HEK293 (cell line): ENCODE measurements around the gene STIP1.

ENCODE experiments used
- CTCF ChIA-PET: fragments of 350-600 bp; formaldehyde crosslinking; extraction: SDS; loops from one replicate; lab custom pipeline; 2021; ENCODE audit warnings: antibody characterized with exemption; lab: Yijun Ruan, JAX
- POLR2A ChIA-PET: fragments of 300-600 bp; formaldehyde crosslinking; extraction: SDS; loops from one replicate; lab custom pipeline; 2020; ENCODE audit warnings: antibody characterized with exemption, inconsistent platforms; lab: Yijun Ruan, JAX
- H3K27ac ChIP-seq: fragments of 200-500 bp; sonication (Bioruptor generic); 2 replicates; pipeline ENCODE4 v1.5.1; 2014; ENCODE audit warnings: low read depth, low read length, control low read depth, inconsistent platforms; ENCODE audit errors: extremely low read depth
- H3K36me3 ChIP-seq, 2 experiments: fragments of 200-500 bp in 1 of 2; sonication (Bioruptor generic) in 1 of 2; 1 replicate in 1 of 2; 2 replicates in 1 of 2; pipeline ENCODE4 v1.5.1; 2014 to 2017; ENCODE audit warnings: inconsistent platforms in 2 of 2, low read length in 2 of 2; ENCODE audit not compliant: control insufficient read depth in 2 of 2, insufficient read depth in 1 of 2
- H3K4me1 ChIP-seq: fragments of 200-500 bp; sonication (Bioruptor generic); 2 replicates; pipeline ENCODE4 v1.5.1; 2014; ENCODE audit warnings: mild to moderate bottlenecking, low read length, inconsistent platforms; ENCODE audit not compliant: control insufficient read depth, insufficient read depth
- H3K4me3 ChIP-seq: 2 replicates; pipeline ENCODE4 v1.5.1; 2011; ENCODE audit warnings: low read depth, mild to moderate bottlenecking, control low read depth, low read length, moderate library complexity
- H3K9me3 ChIP-seq: fragments of 200-500 bp; sonication (Bioruptor generic); 2 replicates; pipeline ENCODE4 v1.5.1; 2014; ENCODE audit warnings: low read depth, low read length, inconsistent platforms; ENCODE audit not compliant: control insufficient read depth, insufficient read depth
- FEZF1 ChIP-seq: fragments of 450-650 bp; formaldehyde crosslinking; IDR thresholded peaks from 2 replicates; pipeline ENCODE4 v1.5.1; 2016; ENCODE audit warnings: missing biosample characterization, missing genetic modification characterization
- GLIS1 ChIP-seq: fragments of 450-650 bp; formaldehyde crosslinking; IDR thresholded peaks from 2 replicates; pipeline ENCODE4 v1.5.1; 2016; ENCODE audit warnings: missing biosample characterization, missing genetic modification characterization
- GLIS2 ChIP-seq: fragments of 450-650 bp; formaldehyde crosslinking; IDR thresholded peaks from 2 replicates; pipeline ENCODE4 v1.5.1; 2016; ENCODE audit warnings: missing biosample characterization, missing genetic modification characterization
- KLF1 ChIP-seq: fragments of 450-650 bp; formaldehyde crosslinking; IDR thresholded peaks from 2 replicates; pipeline ENCODE4 v1.5.1; 2016; ENCODE audit warnings: missing biosample characterization, missing genetic modification characterization
- MZF1 ChIP-seq: fragments of 450-650 bp; formaldehyde crosslinking; IDR thresholded peaks from 2 replicates; pipeline ENCODE4 v1.5.1; 2017; ENCODE audit warnings: missing biosample characterization, missing genetic modification characterization, borderline replicate concordance
- PATZ1 ChIP-seq: fragments of 450-650 bp; formaldehyde crosslinking; IDR thresholded peaks from 2 replicates; pipeline ENCODE4 v1.5.1; 2016; ENCODE audit warnings: missing biosample characterization, missing genetic modification characterization
- SALL2 ChIP-seq: fragments of 450-650 bp; formaldehyde crosslinking; IDR thresholded peaks from 2 replicates; pipeline ENCODE4 v1.5.0; 2017; ENCODE audit warnings: missing biosample characterization, mild to moderate bottlenecking, missing genetic modification characterization, borderline replicate concordance
- SCRT1 ChIP-seq: fragments of 450-650 bp; formaldehyde crosslinking; IDR thresholded peaks from 2 replicates; pipeline ENCODE4 v1.5.1; 2016; ENCODE audit warnings: missing biosample characterization, missing genetic modification characterization, borderline replicate concordance
- SP2 ChIP-seq: fragments of 450-650 bp; formaldehyde crosslinking; IDR thresholded peaks from 2 replicates; pipeline ENCODE4 v1.5.1; 2016; ENCODE audit warnings: missing biosample characterization, missing genetic modification characterization
- SP3 ChIP-seq: fragments of 450-650 bp; formaldehyde crosslinking; IDR thresholded peaks from 2 replicates; pipeline ENCODE4 v1.5.1; 2016; ENCODE audit warnings: missing biosample characterization, missing genetic modification characterization
- ZBTB26 ChIP-seq: fragments of 450-650 bp; formaldehyde crosslinking; optimal IDR thresholded peaks from 2 replicates; pipeline ENCODE3; 2016; ENCODE audit warnings: missing biosample characterization, mild to moderate bottlenecking, missing genetic modification characterization
- ZBTB8A ChIP-seq: fragments of 450-650 bp; formaldehyde crosslinking; IDR thresholded peaks from 2 replicates; pipeline ENCODE4 v1.5.1; 2016; ENCODE audit warnings: missing biosample characterization, missing genetic modification characterization
- ZFHX2 ChIP-seq: fragments of 450-650 bp; formaldehyde crosslinking; conservative IDR thresholded peaks from 2 replicates; pipeline ENCODE4 v1.5.1; 2016; ENCODE audit warnings: missing biosample characterization, missing genetic modification characterization
- ZFP3 ChIP-seq: fragments of 450-650 bp; formaldehyde crosslinking; IDR thresholded peaks from 2 replicates; pipeline ENCODE4 v1.5.1; 2016; ENCODE audit warnings: low read depth, missing biosample characterization, missing genetic modification characterization
- ZIC2 ChIP-seq: fragments of 450-650 bp; formaldehyde crosslinking; IDR thresholded peaks from 2 replicates; pipeline ENCODE4 v1.5.1; 2016; ENCODE audit warnings: missing biosample characterization, missing genetic modification characterization
- ZNF174 ChIP-seq: fragments of 450-650 bp; formaldehyde crosslinking; IDR thresholded peaks from 2 replicates; pipeline ENCODE4 v1.5.0; 2017; ENCODE audit warnings: missing biosample characterization, mild to moderate bottlenecking, missing genetic modification characterization
- ZNF23 ChIP-seq: fragments of 450-650 bp; formaldehyde crosslinking; IDR thresholded peaks from 2 replicates; pipeline ENCODE4 v1.5.1; 2016; ENCODE audit warnings: missing biosample characterization, missing genetic modification characterization, borderline replicate concordance
- ZNF24 ChIP-seq: fragments of 450-650 bp; formaldehyde crosslinking; IDR thresholded peaks from 2 replicates; pipeline ENCODE4 v1.5.1; 2016; ENCODE audit warnings: missing biosample characterization, missing genetic modification characterization
- ZNF248 ChIP-seq: fragments of 450-650 bp; formaldehyde crosslinking; IDR thresholded peaks from 2 replicates; pipeline ENCODE4 v1.5.1; 2017; ENCODE audit warnings: missing biosample characterization, missing genetic modification characterization
- ZNF280D ChIP-seq: fragments of 450-650 bp; formaldehyde crosslinking; IDR thresholded peaks from 2 replicates; pipeline ENCODE4 v1.5.1; 2016; ENCODE audit warnings: missing biosample characterization, missing genetic modification characterization
- ZNF335 ChIP-seq: fragments of 450-650 bp; formaldehyde crosslinking; conservative IDR thresholded peaks from 2 replicates; pipeline ENCODE4 v1.5.1; 2016; ENCODE audit warnings: missing biosample characterization, missing genetic modification characterization
- ZNF549 ChIP-seq: fragments of 450-650 bp; IDR thresholded peaks from 2 replicates; pipeline ENCODE4 v1.5.1; 2018; ENCODE audit warnings: missing biosample characterization, missing genetic modification characterization, mild to moderate bottlenecking, inconsistent platforms, moderate library complexity
- ZNF560 ChIP-seq: fragments of 450-650 bp; formaldehyde crosslinking; IDR thresholded peaks from 2 replicates; pipeline ENCODE4 v1.5.1; 2017; ENCODE audit warnings: missing biosample characterization, missing genetic modification characterization, borderline replicate concordance
- ZNF580 ChIP-seq: fragments of 450-650 bp; formaldehyde crosslinking; IDR thresholded peaks from 2 replicates; pipeline ENCODE4 v1.5.1; 2016; ENCODE audit warnings: missing biosample characterization, missing genetic modification characterization
- ZNF621 ChIP-seq: fragments of 450-650 bp; formaldehyde crosslinking; IDR thresholded peaks from 2 replicates; pipeline ENCODE4 v1.5.1; 2017; ENCODE audit warnings: missing biosample characterization, missing genetic modification characterization
- ZNF654 ChIP-seq: fragments of 450-650 bp; formaldehyde crosslinking; IDR thresholded peaks from 2 replicates; pipeline ENCODE4 v1.5.1; 2016; ENCODE audit warnings: low read depth, missing biosample characterization, missing genetic modification characterization
- ZNF692 ChIP-seq: fragments of 450-650 bp; formaldehyde crosslinking; IDR thresholded peaks from 2 replicates; pipeline ENCODE4 v1.5.1; 2016; ENCODE audit warnings: missing biosample characterization, missing genetic modification characterization
- ZSCAN30 ChIP-seq: fragments of 450-650 bp; IDR thresholded peaks from 2 replicates; pipeline ENCODE4 v1.5.1; 2018; ENCODE audit warnings: missing biosample characterization, mild to moderate bottlenecking, missing genetic modification characterization, moderate library complexity

Gene STIP1

GRCh38 chr11:64233913-64234586, 48.1 kb downstream of the STIP1 start, which contains the start of gene VEGFB (continued):
- no peak for TF ChIP-seq ZNF174 (tag by site-specific recombination)
- TF ChIP-seq ZNF23 (tag by site-specific recombination) = no peak
- no peak for TF ChIP-seq ZNF560 (tag by site-specific recombination)
- TF ChIP-seq SALL2 (tag by site-specific recombination) = no peak
- no peak for TF ChIP-seq ZNF580 (tag by site-specific recombination)
- TF ChIP-seq ZNF692 (tag by site-specific recombination) = no peak
- TF ChIP-seq ZNF24 (tag by site-specific recombination) = no peak
- no peak for TF ChIP-seq ZNF248 (tag by site-specific recombination)
- TF ChIP-seq, all 188 proteins: peak for 29

GRCh38 chr11:64234647-64235379, 48.8 kb downstream of the STIP1 start:
- Histone ChIP-seq H3K27ac (peak overlapping the region; percentile 68; the same call in 1 of the 2 replicates), H3K4me3 (peak overlapping the region; percentile 43), H3K36me3 (peaks cover 0 to 31% of the 10 kb centered on the region in 2 experiments; a peak in 1 of 3 replicates), H3K9me3 (no peaks in the 10 kb centered on the region), H3K4me1 (no peaks in the 10 kb centered on the region)
- POLR2A ChIA-PET = interaction anchor here (1.1 to 3.5 kb wide), 2 partner anchors 11 to 50 kb away, joined by 3 to 8 read pairs; partner anchors contain the start of gene STIP1
- CTCF ChIA-PET = no interaction called here
- TF ChIP-seq MZF1 (tag by site-specific recombination) (no peak), ZNF654 (no peak), FEZF1 (tag by site-specific recombination) (no peak), SP3 (tag by site-specific recombination) (peak; percentile 60), KLF1 (tag by site-specific recombination) (peak; percentile 84), GLIS1 (tag by site-specific recombination) (peak; percentile 21; the same call in 1 of the 2 replicates), ZNF549 (tag by site-specific recombination) (no peak), SP2 (tag by site-specific recombination) (0 out of 2 replicates have a peak, but pooled peaks have one; percentile 17), ZBTB8A (tag by site-specific recombination) (peak; percentile 90), ZFP3 (tag by site-specific recombination) (no peak), SCRT1 (tag by site-specific recombination) (peak; percentile 72; the same call in 1 of the 2 replicates), ZNF335 (tag by site-specific recombination) (peak; percentile 57), ZSCAN30 (tag by site-specific recombination) (0 out of 2 replicates have a peak, but pooled peaks have one; percentile 49), ZNF621 (tag by site-specific recombination) (no peak), ZIC2 (tag by site-specific recombination) (peak; percentile 78), ZNF280D (tag by site-specific recombination) (no peak), PATZ1 (tag by site-specific recombination) (0 out of 2 replicates have a peak, but pooled peaks have one; percentile 24), GLIS2 (peak; percentile 68), ZBTB26 (tag by site-specific recombination) (peak; percentile 59), ZFHX2 (peak; percentile 60)
